HG03280 (cell line): Measurements from ENCODE around the gene GFPT2.

ENCODE experiments used
- ATAC-seq: cut with Tn5 transposase; IDR thresholded peaks from one replicate; pipeline ENCODE4 v1.9.1; 2021; ENCODE audit warnings: mild to moderate bottlenecking, moderate library complexity; ENCODE audit not compliant: unreplicated experiment

GFPT2 gene

GRCh38 chr5:180353048-180353979, at the start of gene GFPT2:
Gene GFPT2 (minus strand): TSS chr5:180353336. CDS start chr5:180353217, 119 bp downstream.
- peak; percentile 78 for ATAC-seq

- no peak for ATAC-seq
Observed at GRCh38 chr5:180402716-180403115, 49.6 kb upstream of the GFPT2 start.

GRCh38 chr5:180401229-180401907, 48.2 kb upstream of the GFPT2 start:
- no peak for ATAC-seq

- no peak for ATAC-seq
Observed at GRCh38 chr5:180400416-180400815, 47.3 kb upstream of the GFPT2 start.

- no peak for ATAC-seq
Observed at GRCh38 chr5:180399401-180400215, 46.5 kb upstream of the GFPT2 start.

GRCh38 chr5:180396926-180397325, 43.8 kb upstream of the GFPT2 start:
- ATAC-seq = no peak

- no peak for ATAC-seq
Observed at GRCh38 chr5:180395540-180396274, 42.6 kb upstream of the GFPT2 start.

GRCh38 chr5:180394031-180394636, 41.0 kb upstream of the GFPT2 start:
- no peak for ATAC-seq

- no peak for ATAC-seq
Observed at GRCh38 chr5:180391276-180391675, 38.1 kb upstream of the GFPT2 start.

GRCh38 chr5:180390441-180391190, 37.5 kb upstream of the GFPT2 start:
- no peak for ATAC-seq

- no peak for ATAC-seq
Observed at GRCh38 chr5:180389252-180390101, 36.3 kb upstream of the GFPT2 start.

- no peak for ATAC-seq
Observed at GRCh38 chr5:180387798-180388197, 34.7 kb upstream of the GFPT2 start.

- no peak for ATAC-seq
Observed at GRCh38 chr5:180382926-180383325, 29.8 kb upstream of the GFPT2 start.

- ATAC-seq = no peak
Observed at GRCh38 chr5:180381851-180382480, 28.8 kb upstream of the GFPT2 start.

- ATAC-seq = no peak
Observed at GRCh38 chr5:180381428-180381827, 28.3 kb upstream of the GFPT2 start.

GRCh38 chr5:180380856-180381255, 27.7 kb upstream of the GFPT2 start:
- no peak for ATAC-seq

- ATAC-seq = no peak
Observed at GRCh38 chr5:180380441-180380840, 27.3 kb upstream of the GFPT2 start.
